Measurements from ENCODE around the gene AIFM3.

The AIFM3 gene

GRCh38 chr22:20980523-20980922 is 13.5 kb downstream of the AIFM3 start:
- Mint-ChIP-seq H3K4me1 (peaks cover 14% of the 10 kb centered on the region), H3K36me3 (ENCODE audit: low read depth) (peaks cover 5% of the 10 kb centered on the region), H3K4me3 (peak overlapping the region; percentile 87 to 100 (median 99)), H3K9me3 (peaks cover 3% of the 10 kb centered on the region), H3K27me3 (ENCODE audit: low read depth) (peaks cover 11% of the 10 kb centered on the region), H3K27ac (peak overlapping the region in 1 of 3 experiments; percentile 64)
- TF ChIP-seq CTCF (IDR thresholded peaks at IDR 0.05; ENCODE audit: unreplicated experiment in 3 of 3) = no peak

- peaks cover 14% of the 10 kb centered on the region for H3K4me1 Mint-ChIP-seq
- TF ChIP-seq CTCF (IDR thresholded peaks at IDR 0.05; ENCODE audit: unreplicated experiment in 3 of 3) = no peak
- H3K4me3 Mint-ChIP-seq = peak overlapping the region; percentile 99 to 100 (median 99)
Observed at GRCh38 chr22:20980938-20981722, 14.1 kb downstream of the AIFM3 start.

GRCh38 chr22:20981787-20982562 is 14.9 kb downstream of the AIFM3 start, which contains the start of gene LZTR1:
Gene LZTR1, plus strand, starts transcription at chr22:20982297. Its CDS starts 75 bp downstream, at chr22:20982372.
- peak within 1 kb of the TSS; percentile 99 to 100 (median 99) for H3K4me3 Mint-ChIP-seq
- peaks cover 14% of the 10 kb centered on the region for H3K4me1 Mint-ChIP-seq
- peak; percentile 21 to 52 (median 23) for TF ChIP-seq CTCF (IDR thresholded peaks at IDR 0.05; ENCODE audit: unreplicated experiment in 3 of 3)
- peaks cover 5% of the 10 kb centered on the region for H3K27me3 Mint-ChIP-seq (ENCODE audit: low read depth)
- H3K9me3 Mint-ChIP-seq = peaks cover 3% of the 10 kb centered on the region
- H3K27ac Mint-ChIP-seq = peak within 1 kb of the TSS; percentile 88 to 94 (median 93)
- H3K36me3 Mint-ChIP-seq (ENCODE audit: low read depth) = peaks cover 12% of the 10 kb centered on the region

More at GRCh38 chr22:20980938-20981722, 14.1 kb downstream of the AIFM3 start:
- H3K9me3 Mint-ChIP-seq = peaks cover 3% of the 10 kb centered on the region
- peak overlapping the region; percentile 88 to 94 (median 93) for H3K27ac Mint-ChIP-seq
- H3K27me3 Mint-ChIP-seq (ENCODE audit: low read depth) = peaks cover 5% of the 10 kb centered on the region
- H3K36me3 Mint-ChIP-seq (ENCODE audit: low read depth) = peaks cover 6% of the 10 kb centered on the region

- Mint-ChIP-seq H3K4me3 (peak overlapping the region; percentile 99 to 100 (median 99)), H3K9me3 (peaks cover 3% of the 10 kb centered on the region), H3K27ac (peak overlapping the region; percentile 45 to 83 (median 56)), H3K4me1 (peaks cover 14% of the 10 kb centered on the region), H3K27me3 (ENCODE audit: low read depth) (peaks cover 5% of the 10 kb centered on the region), H3K36me3 (ENCODE audit: low read depth) (peaks cover 13% of the 10 kb centered on the region)
- TF ChIP-seq CTCF (IDR thresholded peaks at IDR 0.05; ENCODE audit: unreplicated experiment in 3 of 3) = no peak
Observed at GRCh38 chr22:20982563-20982882, 15.5 kb downstream of the AIFM3 start.

- Mint-ChIP-seq H3K36me3 (ENCODE audit: low read depth) (peaks cover 19% of the 10 kb centered on the region), H3K27ac (peak overlapping the region; percentile 45 to 83 (median 56)), H3K9me3 (peaks cover 3% of the 10 kb centered on the region), H3K4me1 (peaks cover 14% of the 10 kb centered on the region), H3K27me3 (ENCODE audit: low read depth) (peaks cover 5% of the 10 kb centered on the region), H3K4me3 (peak overlapping the region; percentile 99 to 100 (median 99))
- no peak for TF ChIP-seq CTCF (IDR thresholded peaks at IDR 0.05; ENCODE audit: unreplicated experiment in 3 of 3)
Observed at GRCh38 chr22:20983081-20983771, 16.2 kb downstream of the AIFM3 start.

Data from nephron (organoid).